Measurements from ENCODE around the gene KSR2.
"Not testable (repeated sequence)": the region's sequence is repeated elsewhere in the genome, so short reads cannot be mapped to it uniquely, and the experiment has no call there.

The KSR2 gene

GRCh38 chr12:117640511-117640910 lies 328.3 kb downstream of the KSR2 start:
- DNase-seq (ENCODE audit: low read depth in 2 of 2), result no peak

GRCh38 chr12:117629454-117629853 lies 339.3 kb downstream of the KSR2 start:
- DNase-seq (ENCODE audit: low read depth in 2 of 2), result no peak

- not testable (repeated sequence) for DNase-seq (ENCODE audit: low read depth in 2 of 2)
These were observed 340.1 kb downstream of the KSR2 start for GRCh38 chr12:117628711-117629110.

GRCh38 chr12:117622741-117623140 lies 346.0 kb downstream of the KSR2 start:
- peak; percentile 74 to 81 for DNase-seq (ENCODE audit: low read depth in 2 of 2)

- DNase-seq (ENCODE audit: low read depth in 2 of 2), result peak; percentile 79
These were observed 346.7 kb downstream of the KSR2 start for GRCh38 chr12:117622087-117622486.

GRCh38 chr12:117607778-117608177 lies 361.0 kb downstream of the KSR2 start:
- DNase-seq (ENCODE audit: low read depth in 2 of 2), result no peak

- DNase-seq (ENCODE audit: low read depth in 2 of 2), result no peak
These were observed 361.8 kb downstream of the KSR2 start for GRCh38 chr12:117606945-117607344.

- no peak for DNase-seq (ENCODE audit: low read depth in 2 of 2)
These were observed 362.8 kb downstream of the KSR2 start for GRCh38 chr12:117606024-117606423.

- DNase-seq (ENCODE audit: low read depth in 2 of 2), result no peak
These were observed 365.3 kb downstream of the KSR2 start for GRCh38 chr12:117603316-117604113.

- DNase-seq (ENCODE audit: low read depth in 2 of 2), result no peak
These were observed 368.9 kb downstream of the KSR2 start for GRCh38 chr12:117599849-117600248.

GRCh38 chr12:117596968-117597367 lies 371.8 kb downstream of the KSR2 start:
- no peak for DNase-seq (ENCODE audit: low read depth in 2 of 2)

- no peak for DNase-seq (ENCODE audit: low read depth in 2 of 2)
These were observed 373.0 kb downstream of the KSR2 start for GRCh38 chr12:117595751-117596150.

GRCh38 chr12:117594481-117594880 lies 374.3 kb downstream of the KSR2 start:
- no peak for DNase-seq (ENCODE audit: low read depth in 2 of 2)

- DNase-seq (ENCODE audit: low read depth in 2 of 2), result peak; percentile 33 to 40
These were observed 374.9 kb downstream of the KSR2 start for GRCh38 chr12:117593815-117594400.

GRCh38 chr12:117592588-117593305 lies 376.0 kb downstream of the KSR2 start:
- DNase-seq (ENCODE audit: low read depth in 2 of 2), result no peak

- no peak for DNase-seq (ENCODE audit: low read depth in 2 of 2)
These were observed 377.8 kb downstream of the KSR2 start for GRCh38 chr12:117590999-117591398.

- no peak for DNase-seq (ENCODE audit: low read depth in 2 of 2)
These were observed 378.4 kb downstream of the KSR2 start for GRCh38 chr12:117590386-117590785.

- DNase-seq (ENCODE audit: low read depth in 2 of 2), result no peak
These were observed 379.8 kb downstream of the KSR2 start for GRCh38 chr12:117589021-117589420.

GRCh38 chr12:117587631-117588287 lies 381.0 kb downstream of the KSR2 start:
- DNase-seq (ENCODE audit: low read depth in 2 of 2), result no peak

- DNase-seq (ENCODE audit: low read depth in 2 of 2), result no peak
These were observed 385.0 kb downstream of the KSR2 start for GRCh38 chr12:117583677-117584225.

GRCh38 chr12:117583092-117583491 lies 385.7 kb downstream of the KSR2 start:
- no peak for DNase-seq (ENCODE audit: low read depth in 2 of 2)

Measured in fibroblast of skin of left quadriceps (primary cell).